Activated CD8-positive, alpha-beta memory T cell treated with anti-CD3 and anti-CD28 coated beads for 4 hours (primary cell): ENCODE measurements around the gene DNM2.

ENCODE experiments used
- DNase-seq, 2 donors: peaks; one replicate each; pipeline ENCODE4 v3.0.0-alpha.2; 2020; ENCODE audit warnings: low read depth in 2 of 2

The DNM2 gene

GRCh38 chr19:10815969-10816644, 98.2 kb downstream of the DNM2 start:
- DNase-seq = no peak

- no peak for DNase-seq
These were observed 98.8 kb downstream of the DNM2 start for GRCh38 chr19:10816691-10817090.

- DNase-seq = no peak
These were observed 99.6 kb downstream of the DNM2 start for GRCh38 chr19:10817291-10818038.

- no peak for DNase-seq
These were observed 100.6 kb downstream of the DNM2 start for GRCh38 chr19:10818301-10819123.

- no peak for DNase-seq
These were observed 101.5 kb downstream of the DNM2 start for GRCh38 chr19:10819124-10820060.

- DNase-seq = no peak
These were observed 102.3 kb downstream of the DNM2 start for GRCh38 chr19:10820173-10820572.

- DNase-seq = no peak
These were observed 105.8 kb downstream of the DNM2 start for GRCh38 chr19:10823690-10824089.

GRCh38 chr19:10826231-10826630, 108.4 kb downstream of the DNM2 start:
- DNase-seq = no peak

GRCh38 chr19:10826846-10827245, 109.0 kb downstream of the DNM2 start:
- DNase-seq = no peak

- DNase-seq = no peak
These were observed 111.3 kb downstream of the DNM2 start for GRCh38 chr19:10828981-10829821.

- DNase-seq = no peak
These were observed 112.1 kb downstream of the DNM2 start for GRCh38 chr19:10829967-10830366.

- no peak for DNase-seq
These were observed 112.5 kb downstream of the DNM2 start for GRCh38 chr19:10830370-10830769.

GRCh38 chr19:10830931-10831779, 113.3 kb downstream of the DNM2 start:
- DNase-seq = no peak

- DNase-seq = no peak
These were observed 114.4 kb downstream of the DNM2 start for GRCh38 chr19:10831987-10832938.

- no peak for DNase-seq
These were observed 115.0 kb downstream of the DNM2 start for GRCh38 chr19:10832939-10833296.

- no peak for DNase-seq
These were observed 117.3 kb downstream of the DNM2 start for GRCh38 chr19:10835089-10835753.

- peak; percentile 82 to 90 for DNase-seq
These were observed 118.0 kb downstream of the DNM2 start, which contains the start of gene TMED1 for GRCh38 chr19:10835754-10836478. Gene TMED1 (minus strand): TSS chr19:10836212. CDS start chr19:10836191, 21 bp downstream.
